GM23338 (cell line): Measurements from ENCODE around the gene NPL. TPM values are rescaled to one million over a fixed set of nuclear protein-coding genes. Genes with fewer than 3 reads are reported as not detected.

Source experiments
- ATAC-seq: fragments of 200-7000 bp; cut with Tn5 transposase; 3 replicates; pipeline ENCODE4 v1.9.1; 2020
- DNase-seq: peaks from one replicate; pipeline ENCODE4 v3.0.0-alpha.2; 2015; ENCODE audit warnings: low spot score
- H2AFZ ChIP-seq: fragments of 200-600 bp; sonication (generic); 2 replicates; pipeline ENCODE4 v1.8.0; 2016; ENCODE audit warnings: antibody characterized with exemption, mild to moderate bottlenecking, moderate library complexity
- H3F3A ChIP-seq: fragments of 200-600 bp; sonication (generic); replicated peaks from 2 replicates; pipeline ENCODE4 v1.8.0; 2017; ENCODE audit warnings: antibody characterized with exemption, mixed run types, low read depth
- H3K27ac ChIP-seq: fragments of 200-600 bp; sonication (generic); 2 replicates; pipeline ENCODE4 v1.6.1; 2016; ENCODE audit warnings: low read depth
- H3K27me3 ChIP-seq: fragments of 200-600 bp; sonication (generic); 2 replicates; pipeline ENCODE4 v1.8.0; 2016; ENCODE audit warnings: mild to moderate bottlenecking, mixed run types, moderate library complexity; ENCODE audit not compliant: insufficient read depth
- H3K36me3 ChIP-seq: fragments of 200-600 bp; sonication (generic); 2 replicates; pipeline ENCODE4 v1.8.0; 2016; ENCODE audit warnings: mild to moderate bottlenecking; ENCODE audit not compliant: insufficient read depth
- H3K4me1 ChIP-seq: fragments of 200-600 bp; sonication (generic); 2 replicates; pipeline ENCODE4 v1.8.0; 2016; ENCODE audit warnings: mild to moderate bottlenecking, moderate library complexity; ENCODE audit not compliant: insufficient read depth
- H3K4me2 ChIP-seq: fragments of 200-600 bp; sonication (generic); 2 replicates; pipeline ENCODE4 v1.7.1; 2017; ENCODE audit warnings: mixed run types
- H3K4me3 ChIP-seq: fragments of 200-600 bp; sonication (generic); 2 replicates; pipeline ENCODE4 v1.6.1; 2016; ENCODE audit warnings: mixed run types
- H3K79me2 ChIP-seq: fragments of 200-600 bp; sonication (generic); replicated peaks from 2 replicates; pipeline ENCODE4 v1.8.0; 2017; ENCODE audit warnings: mild to moderate bottlenecking; ENCODE audit not compliant: insufficient read depth
- H3K9me2 ChIP-seq: fragments of 200-600 bp; sonication (generic); 2 replicates; pipeline ENCODE4 v1.8.0; 2017; ENCODE audit not compliant: insufficient read depth
- H4K20me1 ChIP-seq: fragments of 200-600 bp; sonication (generic); replicated peaks from 2 replicates; pipeline ENCODE4 v1.8.0; 2017; ENCODE audit warnings: mild to moderate bottlenecking; ENCODE audit not compliant: insufficient read depth
- H3K27ac Mint-ChIP-seq: 2 replicates; pipeline ENCODE4 v1.8.0; 2020; ENCODE audit warnings: inconsistent platforms, mild to moderate bottlenecking, moderate library complexity, mixed read lengths
- H3K27me3 Mint-ChIP-seq: 3 replicates; pipeline ENCODE4 v1.8.0; 2022; ENCODE audit warnings: low read depth, mild to moderate bottlenecking, moderate library complexity, mixed read lengths, inconsistent platforms; ENCODE audit not compliant: insufficient read depth, poor library complexity
- H3K36me3 Mint-ChIP-seq: 3 replicates; pipeline ENCODE4 v1.8.0; 2021; ENCODE audit warnings: low read depth, mild to moderate bottlenecking, inconsistent platforms, moderate library complexity, mixed read lengths
- H3K4me1 Mint-ChIP-seq: 3 replicates; pipeline ENCODE4 v1.8.0; 2020; ENCODE audit warnings: mild to moderate bottlenecking, inconsistent platforms, mixed read lengths
- H3K4me3 Mint-ChIP-seq: 3 replicates; pipeline ENCODE4 v1.8.0; 2021; ENCODE audit warnings: moderate library complexity, mild to moderate bottlenecking, inconsistent platforms, mixed read lengths
- H3K9me3 Mint-ChIP-seq: 3 replicates; pipeline ENCODE4 v1.8.0; 2020; ENCODE audit warnings: moderate library complexity, mild to moderate bottlenecking, inconsistent platforms, mixed read lengths
- CREB1 ChIP-seq: fragments of 250-450 bp; sonication (Bioruptor Pico); IDR thresholded peaks from 2 replicates; pipeline ENCODE4 v1.5.0; 2020; ENCODE audit warnings: low read depth, mild to moderate bottlenecking, moderate library complexity
- CTCF ChIP-seq, 2 experiments: fragments of 200-600 bp in 1 of 2; sonication (generic) in 1 of 2; conservative IDR thresholded peaks; 2 replicates each; pipeline versions ENCODE4 v1.5.1 to v1.6.1; 2016 to 2017; ENCODE audit warnings: antibody characterized with exemption in 2 of 2, low read depth in 2 of 2, mild to moderate bottlenecking in 2 of 2, moderate library complexity in 1 of 2
- ETS1 ChIP-seq: IDR thresholded peaks from 2 replicates; pipeline ENCODE4 v1.6.1; 2016; ENCODE audit warnings: antibody characterized with exemption
- EZH2 ChIP-seq: fragments of 200-600 bp; sonication (generic); IDR thresholded peaks from one replicate; pipeline ENCODE4 v1.8.0; 2017; ENCODE audit warnings: antibody characterized with exemption, mild to moderate bottlenecking, low read depth; ENCODE audit not compliant: unreplicated experiment
- EZH2phosphoT487 ChIP-seq: fragments of 200-600 bp; sonication (generic); IDR thresholded peaks from one replicate; pipeline ENCODE4 v1.8.1; 2018; ENCODE audit warnings: antibody characterized with exemption; ENCODE audit not compliant: unreplicated experiment
- JUNB ChIP-seq: IDR thresholded peaks from one replicate; pipeline ENCODE4 v1.6.1; 2016; ENCODE audit warnings: antibody characterized with exemption; ENCODE audit not compliant: unreplicated experiment
- POLR2AphosphoS5 ChIP-seq: IDR thresholded peaks from 2 replicates; pipeline ENCODE4 v1.6.1; 2016; ENCODE audit warnings: antibody characterized with exemption, low read depth
- STAT1 ChIP-seq: IDR thresholded peaks from one replicate; pipeline ENCODE4 v1.6.1; 2016; ENCODE audit warnings: antibody characterized with exemption; ENCODE audit not compliant: unreplicated experiment
- ZNF114 ChIP-seq: fragments of 250-450 bp; sonication (Bioruptor Pico); IDR thresholded peaks from 2 replicates; pipeline ENCODE4 v1.5.0; 2020; ENCODE audit warnings: mild to moderate bottlenecking, moderate library complexity
- ZNF331 ChIP-seq: fragments of 250-450 bp; sonication (Bioruptor Pico); IDR thresholded peaks from 2 replicates; pipeline ENCODE4 v1.5.0; 2020; ENCODE audit warnings: low read depth, mild to moderate bottlenecking, moderate library complexity
- polyA plus RNA-seq: library from polyadenylated mRNA; unstranded; fragments of >200 nt; fragmentation: Nextera tagmentation; extraction: Ambion mirVana; gene quantifications from 2 replicates; pipeline ENCODE4 v1.2.1, GENCODE V29; 2016
- total RNA-seq: library from RNA; depleted of rRNA; stranded (reverse); fragments of >200 nt; shearing (Covaris generic); gene quantifications from 2 replicates; pipeline ENCODE4 v1.2.3, GENCODE V29; 2014

Gene NPL
- total and polyA plus RNA-seq, 2 experiments from 2014 or later, result 2.4 to 2.8 TPM

DNA sequence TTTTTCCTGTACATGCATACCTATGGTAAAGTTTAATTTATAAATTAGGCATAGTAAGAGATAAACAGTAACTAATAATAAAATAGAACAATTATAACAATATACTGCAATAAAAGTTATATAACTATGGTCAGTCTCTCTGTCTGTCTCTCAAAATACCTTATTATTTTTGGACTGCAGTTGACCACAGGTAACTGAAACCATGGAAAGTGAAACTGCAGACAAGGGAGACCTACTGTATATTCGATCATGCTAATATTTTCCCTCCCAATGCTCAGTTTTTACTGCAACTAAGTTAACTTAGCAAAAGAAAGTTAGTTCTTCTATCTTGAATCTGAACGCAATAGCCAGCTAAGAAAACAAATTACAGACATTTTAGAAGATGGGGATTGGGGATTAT, 37.3 kb downstream of the NPL start:
- Histone ChIP-seq H3K4me1 (no peaks in the 10 kb centered on the region), H3K4me2 (no peak overlapping the region), H4K20me1 (no peaks in the 10 kb centered on the region), H2AFZ (no peak overlapping the region), H3K4me3 (no peak overlapping the region), H3K27me3 (no peaks in the 10 kb centered on the region), H3K36me3 (no peaks in the 10 kb centered on the region), H3F3A (no peaks in the 10 kb centered on the region), H3K27ac (no peak overlapping the region), H3K79me2 (no peaks in the 10 kb centered on the region), H3K9me2 (no peaks in the 10 kb centered on the region; the same call in 1 of the 2 replicates)
- Mint-ChIP-seq H3K9me3 (no peaks in the 10 kb centered on the region), H3K4me1 (no peaks in the 10 kb centered on the region; the same call in 1 of the 3 replicates), H3K27me3 (no peaks in the 10 kb centered on the region), H3K36me3 (no peaks in the 10 kb centered on the region), H3K4me3 (no peak overlapping the region), H3K27ac (no peak overlapping the region)
- ATAC-seq (no peak), DNase-seq (no peak)
- TF ChIP-seq ETS1 (no peak), CTCF (conservative IDR thresholded peaks at IDR 0.05; ENCODE audit: low read depth in 2 of 2) (no peak)

DNA sequence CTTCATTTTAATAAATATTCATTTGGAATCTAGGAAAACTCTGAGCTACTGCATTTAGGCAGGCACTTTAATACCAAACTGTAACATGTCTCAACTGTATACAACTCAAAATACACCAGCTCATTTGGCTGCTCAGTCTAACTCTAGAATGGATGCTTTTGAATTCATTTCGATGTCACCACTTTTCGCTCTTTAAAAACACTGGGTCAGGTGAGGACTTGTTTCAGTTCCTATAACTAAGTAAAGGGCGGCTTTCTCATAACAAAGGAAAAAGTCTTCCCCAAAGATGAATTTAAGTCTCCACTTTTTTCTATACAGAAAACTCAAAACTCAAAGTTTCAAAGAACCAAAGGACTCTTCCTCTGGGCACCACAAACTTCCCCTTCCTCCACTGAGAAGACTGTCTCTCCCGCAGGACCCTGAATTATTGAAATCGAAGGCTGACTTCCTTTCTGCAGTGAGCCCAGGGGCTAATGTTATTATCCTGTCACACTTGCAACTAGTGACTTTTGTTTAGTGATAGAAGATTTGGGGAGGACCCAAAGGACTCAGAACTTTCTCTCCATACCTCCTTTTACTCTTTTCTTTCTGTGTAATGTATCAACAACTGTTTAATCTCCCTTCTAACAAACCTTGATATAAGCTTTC, 39.8 kb downstream of the NPL start:
- Histone ChIP-seq H3K4me1 (no peaks in the 10 kb centered on the region), H3K4me3 (no peak overlapping the region), H3K4me2 (no peak overlapping the region), H3K9me2 (no peaks in the 10 kb centered on the region), H3K79me2 (no peaks in the 10 kb centered on the region), H2AFZ (no peak overlapping the region), H3F3A (no peaks in the 10 kb centered on the region), H3K27ac (no peak overlapping the region), H3K27me3 (no peaks in the 10 kb centered on the region), H4K20me1 (no peaks in the 10 kb centered on the region), H3K36me3 (no peaks in the 10 kb centered on the region)
- Mint-ChIP-seq H3K27me3 (no peaks in the 10 kb centered on the region), H3K9me3 (no peaks in the 10 kb centered on the region), H3K4me3 (no peak overlapping the region), H3K36me3 (no peaks in the 10 kb centered on the region), H3K27ac (no peak overlapping the region), H3K4me1 (no peaks in the 10 kb centered on the region; the same call in 1 of the 3 replicates)
- ATAC-seq, result no peak
- no peak for TF ChIP-seq CREB1
- DNase-seq, result no peak

- Histone ChIP-seq H3K27ac (no peak overlapping the region), H3K9me2 (0 out of 2 replicates have a peak, but pooled peaks cover 3% of the 10 kb centered on the region), H3K27me3 (no peaks in the 10 kb centered on the region), H3K4me3 (no peak overlapping the region), H3K79me2 (no peaks in the 10 kb centered on the region), H2AFZ (no peak overlapping the region), H3K4me1 (peaks cover 6% of the 10 kb centered on the region; the same call in 1 of the 2 replicates), H3K4me2 (no peak overlapping the region), H3F3A (no peaks in the 10 kb centered on the region), H3K36me3 (no peaks in the 10 kb centered on the region), H4K20me1 (no peaks in the 10 kb centered on the region; the same call in 1 of the 2 replicates)
- DNase-seq, result no peak
- Mint-ChIP-seq H3K9me3 (no peaks in the 10 kb centered on the region), H3K4me3 (no peak overlapping the region), H3K36me3 (peaks cover 3% of the 10 kb centered on the region; the same call in 1 of the 3 replicates), H3K4me1 (no peaks in the 10 kb centered on the region; the same call in 1 of the 3 replicates), H3K27ac (no peak overlapping the region), H3K27me3 (no peaks in the 10 kb centered on the region)
- ATAC-seq, result no peak
- TF ChIP-seq JUNB (no peak), STAT1 (no peak), ZNF114 (CRISPR knock-in tag) (no peak), ZNF331 (CRISPR knock-in tag) (no peak), POLR2AphosphoS5 (no peak), EZH2phosphoT487 (no peak), CTCF (conservative IDR thresholded peaks at IDR 0.05; ENCODE audit: low read depth in 2 of 2) (no peak), CREB1 (no peak), ETS1 (no peak), EZH2 (no peak)
These were observed 43.7 kb downstream of the NPL start for GRCh38 chr1:182833271-182833670.
